DND-41 (cell line): ENCODE data around the gene C6orf52.
A peak's percentile ranks its signal among the peaks of the same experiment; 100 is the strongest.

Experiments
- ATAC-seq: fragments of 200-7000 bp; cut with Tn5 transposase; 3 replicates; pipeline ENCODE4 v1.9.1; 2021; ENCODE audit warnings: low read depth; ENCODE audit not compliant: insufficient read depth
- DNase-seq: peaks from one replicate; pipeline ENCODE4 v3.0.0-alpha.2; 2020
- H2AFZ ChIP-seq: 2 replicates; pipeline ENCODE4 v1.6.0; 2012; ENCODE audit warnings: low read depth, low read length
- H3K27ac ChIP-seq: 2 replicates; pipeline ENCODE4 v1.5.1; 2012; ENCODE audit warnings: low read length, inconsistent platforms
- H3K27me3 ChIP-seq: fragments of 200-600 bp; sonication (generic); 2 replicates; pipeline ENCODE4 v1.6.0; 2012; ENCODE audit warnings: low read length, mild to moderate bottlenecking, inconsistent platforms; ENCODE audit not compliant: insufficient read depth, poor library complexity
- H3K36me3 ChIP-seq: 2 replicates; pipeline ENCODE4 v1.5.1; 2012; ENCODE audit warnings: low read length, inconsistent platforms; ENCODE audit not compliant: insufficient read depth
- H3K4me1 ChIP-seq: 2 replicates; pipeline ENCODE4 v1.5.1; 2012; ENCODE audit warnings: mild to moderate bottlenecking, low read length; ENCODE audit not compliant: insufficient read depth
- H3K4me2 ChIP-seq: 2 replicates; pipeline ENCODE4 v1.6.0; 2012; ENCODE audit warnings: mild to moderate bottlenecking, moderate library complexity, low read length, inconsistent platforms; ENCODE audit not compliant: insufficient read depth
- H3K4me3 ChIP-seq, 2 experiments: fragments of 200-600 bp in 1 of 2; shearing (Covaris generic) in 1 of 2; 2 replicates each; pipeline ENCODE4 v1.5.1; 2012 to 2016; ENCODE audit warnings: inconsistent platforms in 2 of 2, low read length in 2 of 2, mild to moderate bottlenecking in 2 of 2, low read depth in 1 of 2, moderate library complexity in 1 of 2
- H3K79me2 ChIP-seq: 2 replicates; pipeline ENCODE4 v1.6.0; 2012; ENCODE audit warnings: low read length, inconsistent platforms; ENCODE audit not compliant: insufficient read depth
- H3K9ac ChIP-seq: 2 replicates; pipeline ENCODE4 v1.6.0; 2012; ENCODE audit warnings: low read depth, mild to moderate bottlenecking, inconsistent platforms, low read length, moderate library complexity
- H3K9me3 ChIP-seq: 2 replicates; pipeline ENCODE4 v1.5.1; 2012; ENCODE audit warnings: low read length, moderate library complexity, mild to moderate bottlenecking, inconsistent platforms; ENCODE audit not compliant: insufficient read depth, severe bottlenecking
- H4K20me1 ChIP-seq: 2 replicates; pipeline ENCODE4 v1.6.0; 2012; ENCODE audit warnings: low read length; ENCODE audit not compliant: insufficient read depth
- EZH2 ChIP-seq: IDR thresholded peaks from 3 replicates; pipeline ENCODE4 v1.6.1; 2012; ENCODE audit warnings: borderline replicate concordance, low read depth, mild to moderate bottlenecking, moderate library complexity, low read length, inconsistent platforms; ENCODE audit not compliant: severe bottlenecking
- TF ChIP-seq, protein P1 (sequence below): IDR thresholded peaks from 2 replicates; pipeline ENCODE4 v1.5.1; 2012; ENCODE audit warnings: borderline replicate concordance, low read length, moderate library complexity, mild to moderate bottlenecking; ENCODE audit not compliant: poor library complexity, severe bottlenecking; ENCODE audit errors: extremely low read depth

C6orf52 gene

DNA sequence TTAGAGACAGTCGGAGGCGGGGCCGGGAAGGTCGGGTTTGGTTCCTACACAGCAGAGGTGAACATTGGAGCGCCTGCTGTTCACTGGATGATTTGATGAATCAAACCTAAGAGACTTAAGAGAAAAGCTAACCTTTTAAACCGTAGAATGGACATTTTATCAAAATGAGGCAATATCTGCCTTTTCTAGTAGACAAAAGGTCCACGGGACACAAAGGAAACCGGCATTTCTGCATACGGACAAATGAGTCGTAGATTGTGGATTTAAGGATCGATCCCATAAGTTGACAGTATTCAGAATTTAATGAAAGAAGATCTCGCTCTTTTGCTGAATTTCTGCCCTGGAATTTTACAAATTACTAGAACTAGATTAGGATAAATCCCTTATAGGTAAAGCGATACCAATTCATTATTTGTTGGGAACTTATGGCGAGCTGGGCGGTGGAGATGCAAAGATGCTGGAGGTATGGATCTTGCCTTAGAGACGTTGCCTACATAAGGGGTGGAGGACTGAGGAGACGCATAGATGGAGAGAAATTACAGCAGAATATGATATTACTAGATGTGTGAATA lies 756 bp upstream of the C6orf52 start:
- TF ChIP-seq, protein P1, sequence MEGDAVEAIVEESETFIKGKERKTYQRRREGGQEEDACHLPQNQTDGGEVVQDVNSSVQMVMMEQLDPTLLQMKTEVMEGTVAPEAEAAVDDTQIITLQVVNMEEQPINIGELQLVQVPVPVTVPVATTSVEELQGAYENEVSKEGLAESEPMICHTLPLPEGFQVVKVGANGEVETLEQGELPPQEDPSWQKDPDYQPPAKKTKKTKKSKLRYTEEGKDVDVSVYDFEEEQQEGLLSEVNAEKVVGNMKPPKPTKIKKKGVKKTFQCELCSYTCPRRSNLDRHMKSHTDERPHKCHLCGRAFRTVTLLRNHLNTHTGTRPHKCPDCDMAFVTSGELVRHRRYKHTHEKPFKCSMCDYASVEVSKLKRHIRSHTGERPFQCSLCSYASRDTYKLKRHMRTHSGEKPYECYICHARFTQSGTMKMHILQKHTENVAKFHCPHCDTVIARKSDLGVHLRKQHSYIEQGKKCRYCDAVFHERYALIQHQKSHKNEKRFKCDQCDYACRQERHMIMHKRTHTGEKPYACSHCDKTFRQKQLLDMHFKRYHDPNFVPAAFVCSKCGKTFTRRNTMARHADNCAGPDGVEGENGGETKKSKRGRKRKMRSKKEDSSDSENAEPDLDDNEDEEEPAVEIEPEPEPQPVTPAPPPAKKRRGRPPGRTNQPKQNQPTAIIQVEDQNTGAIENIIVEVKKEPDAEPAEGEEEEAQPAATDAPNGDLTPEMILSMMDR: no peak
- TF ChIP-seq EZH2: no peak
- Histone ChIP-seq H3K9ac (peak overlapping the region; percentile 76), H2AFZ (peak overlapping the region; percentile 97), H3K27ac (peak overlapping the region; percentile 99), H4K20me1 (peaks cover under 1% of the 10 kb centered on the region; the same call in 1 of the 2 replicates), H3K79me2 (peaks cover 67% of the 10 kb centered on the region), H3K36me3 (peaks cover 32% of the 10 kb centered on the region), H3K4me2 (peak overlapping the region; percentile 65), H3K4me3 (peak overlapping the region; percentile 87 to 95), H3K9me3 (no peaks in the 10 kb centered on the region), H3K27me3 (no peaks in the 10 kb centered on the region), H3K4me1 (peaks cover 29% of the 10 kb centered on the region)
- ATAC-seq (no peak), DNase-seq (no peak)

DNA sequence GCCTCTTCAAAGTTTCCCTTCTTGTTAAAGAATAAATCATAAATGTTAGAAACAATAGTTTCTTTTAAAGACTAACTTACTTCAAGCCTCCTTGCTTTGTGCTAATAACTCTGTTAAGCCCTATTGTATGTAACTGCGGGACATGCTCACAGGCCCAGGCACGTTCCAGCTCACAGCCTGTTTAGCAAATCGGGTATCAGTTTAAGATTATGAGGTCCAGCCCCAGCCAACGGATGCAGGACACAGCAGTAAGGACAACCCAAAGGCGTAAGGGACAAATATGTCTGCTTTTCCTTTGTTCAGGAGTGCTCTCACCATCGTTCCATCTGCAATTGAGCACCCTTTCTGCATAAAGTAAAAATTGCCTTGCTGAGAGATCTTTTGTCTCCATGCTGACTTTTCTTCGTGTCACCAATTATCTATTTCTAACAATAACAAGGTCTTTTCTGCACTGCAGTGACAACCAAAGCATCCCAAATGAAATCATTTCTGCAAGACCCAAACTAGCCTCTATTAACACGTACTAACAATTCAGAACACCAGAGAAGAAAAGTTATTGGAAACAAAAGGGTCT lies 1.4 kb downstream of the C6orf52 start:
- peak overlapping the region; percentile 87 to 95; a peak in 3 of 4 replicates for H3K4me3 ChIP-seq
- no peaks in the 10 kb centered on the region for H3K9me3 ChIP-seq
- ATAC-seq: no peak
- H3K4me1 ChIP-seq: peaks cover 29% of the 10 kb centered on the region
- H3K79me2 ChIP-seq: peaks cover 48% of the 10 kb centered on the region
- H2AFZ ChIP-seq: no peak overlapping the region
- peaks cover 12% of the 10 kb centered on the region; the same call in 1 of the 2 replicates for H3K36me3 ChIP-seq
- no peaks in the 10 kb centered on the region for H3K27me3 ChIP-seq
- DNase-seq: no peak
- H3K9ac ChIP-seq: peak overlapping the region; percentile 76
- TF ChIP-seq, protein P1: no peak
- no peak for TF ChIP-seq EZH2
- no peaks in the 10 kb centered on the region for H4K20me1 ChIP-seq
- H3K4me2 ChIP-seq: peak overlapping the region; percentile 65
- H3K27ac ChIP-seq: 0 out of 2 replicates have a peak overlapping the region, but pooled peaks have one; percentile 99

DNA sequence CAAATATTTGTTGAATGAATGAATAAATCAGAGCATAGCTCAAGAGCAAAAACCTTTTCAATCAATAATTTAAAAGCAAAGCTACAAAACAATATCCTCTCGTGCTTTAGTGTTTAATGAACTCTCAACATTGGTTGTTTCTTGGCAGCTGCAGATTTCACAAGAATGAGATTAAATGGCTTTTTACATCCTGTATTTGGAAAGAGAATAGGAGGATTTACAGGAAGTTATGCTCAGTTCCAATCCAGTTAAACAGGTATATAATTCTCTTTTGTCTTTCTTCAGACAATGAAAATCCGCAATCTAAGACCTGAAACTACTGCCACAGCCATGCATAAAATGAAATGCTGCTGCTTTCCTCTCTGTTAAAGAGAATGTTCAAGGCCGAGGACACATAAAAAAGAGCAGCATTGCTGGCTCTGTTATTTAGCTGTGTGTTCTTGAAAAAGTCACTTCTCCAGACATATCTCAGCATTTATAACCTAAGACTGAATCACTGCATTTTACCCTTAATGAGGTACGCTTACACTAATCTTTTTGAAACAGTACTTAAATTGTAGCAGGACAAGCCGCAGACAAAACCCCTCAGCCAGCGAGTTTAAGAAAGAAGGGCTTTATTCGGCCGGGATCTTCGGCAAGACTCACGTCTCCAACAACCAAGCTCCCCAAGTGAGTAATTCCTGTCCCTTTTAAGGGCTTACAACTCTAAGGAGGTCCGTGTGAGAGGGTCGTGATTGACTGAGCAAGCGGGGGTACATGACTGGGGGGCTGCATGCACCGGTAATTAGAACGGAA lies 3.6 kb downstream of the C6orf52 start:
- H3K9ac ChIP-seq: no peak overlapping the region
- H3K9me3 ChIP-seq: no peaks in the 10 kb centered on the region
- no peak overlapping the region for H3K27ac ChIP-seq
- no peak overlapping the region for H3K4me2 ChIP-seq
- no peaks in the 10 kb centered on the region for H3K27me3 ChIP-seq
- H4K20me1 ChIP-seq: no peaks in the 10 kb centered on the region
- no peak overlapping the region for H2AFZ ChIP-seq
- H3K4me1 ChIP-seq: peaks cover 14% of the 10 kb centered on the region
- DNase-seq (no peak), ATAC-seq (no peak)
- no peak overlapping the region for H3K4me3 ChIP-seq
- peaks cover 26% of the 10 kb centered on the region for H3K79me2 ChIP-seq
- no peaks in the 10 kb centered on the region for H3K36me3 ChIP-seq
- TF ChIP-seq, protein P1: no peak
- no peak for TF ChIP-seq EZH2
